CD4-positive, alpha-beta T cell treated with Interleukin-15 for 1 hour (primary cell): ENCODE measurements around the gene SLFN11.
A peak's percentile ranks its signal among the peaks of the same experiment; 100 is the strongest.
"Not testable (repeated sequence)": the region's sequence is repeated elsewhere in the genome, so short reads cannot be mapped to it uniquely, and the experiment has no call there.

Experiments used
- DNase-seq: peaks from one replicate; pipeline ENCODE4 v3.0.0-alpha.2; 2020

SLFN11 gene

GRCh38 chr17:35359398-35359797, 14.0 kb downstream of the SLFN11 start:
- DNase-seq, result no peak

GRCh38 chr17:35352284-35352683, 21.1 kb downstream of the SLFN11 start:
- no peak for DNase-seq

DNA sequence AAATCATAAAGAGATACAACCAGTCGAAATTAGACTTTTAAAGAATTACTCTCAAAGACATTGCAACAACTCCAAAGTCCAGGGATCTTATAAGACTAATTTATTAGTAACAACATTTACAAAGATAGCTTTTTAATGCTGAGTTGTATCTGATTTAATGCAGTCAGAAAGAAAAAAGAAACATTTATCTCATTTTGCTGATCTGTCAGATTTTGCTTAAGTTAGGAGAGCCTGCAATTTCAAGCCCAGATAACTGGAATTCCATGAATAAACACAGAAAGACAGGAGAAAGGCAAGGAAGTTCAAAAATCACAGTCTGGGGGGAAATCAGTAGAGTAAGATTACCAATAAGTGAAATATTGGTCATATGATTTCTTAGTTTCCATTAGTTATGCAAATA, 22.9 kb downstream of the SLFN11 start:
- no peak for DNase-seq

- DNase-seq, result peak; percentile 62
These were observed 27.3 kb downstream of the SLFN11 start for GRCh38 chr17:35345926-35346771.

- DNase-seq, result no peak
These were observed 27.9 kb downstream of the SLFN11 start for GRCh38 chr17:35345445-35345925.

GRCh38 chr17:35344262-35344661, 29.2 kb downstream of the SLFN11 start:
- DNase-seq, result no peak

DNA sequence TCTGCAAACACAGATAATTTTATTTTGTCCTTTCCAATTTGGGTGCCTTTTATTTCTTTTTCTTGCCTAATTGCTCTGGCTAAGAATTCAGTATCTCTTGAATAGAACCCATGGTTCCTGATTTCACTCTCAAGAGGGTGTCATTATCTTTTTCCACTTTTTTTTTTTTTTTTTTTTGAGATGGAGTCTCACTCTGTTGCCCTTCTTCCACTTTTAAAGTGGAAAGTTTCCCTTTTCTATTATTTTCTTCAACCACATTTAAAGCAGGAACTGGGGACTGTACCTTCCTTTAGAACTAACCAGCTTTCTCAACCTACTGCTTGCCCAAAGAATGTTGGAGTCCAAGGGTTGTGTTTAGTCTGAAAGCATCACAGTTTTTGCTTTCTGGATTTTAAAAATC, 31.1 kb downstream of the SLFN11 start:
- DNase-seq, result no peak

GRCh38 chr17:35341411-35341992, 31.9 kb downstream of the SLFN11 start:
- DNase-seq, result peak; percentile 30

DNA sequence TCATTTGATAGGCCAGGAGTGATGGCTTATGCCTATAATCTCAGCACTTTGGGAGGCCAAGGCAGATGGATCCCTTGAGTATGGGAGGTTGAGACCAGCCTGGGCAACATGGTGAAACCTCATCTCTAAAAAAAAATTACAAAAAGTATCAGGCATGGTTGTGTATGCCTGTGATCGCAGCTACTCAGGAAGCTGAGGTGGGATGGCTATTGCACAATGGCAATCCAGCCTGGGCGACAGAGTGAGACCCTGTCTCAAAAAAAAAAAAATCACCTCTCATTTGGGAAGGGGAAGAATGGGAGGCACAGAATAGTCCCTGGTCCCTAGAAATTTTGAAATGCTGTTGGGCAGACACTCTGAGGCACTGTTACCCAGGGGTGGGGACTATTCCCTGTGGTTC, 35.2 kb downstream of the SLFN11 start:
- DNase-seq, result no peak

DNA sequence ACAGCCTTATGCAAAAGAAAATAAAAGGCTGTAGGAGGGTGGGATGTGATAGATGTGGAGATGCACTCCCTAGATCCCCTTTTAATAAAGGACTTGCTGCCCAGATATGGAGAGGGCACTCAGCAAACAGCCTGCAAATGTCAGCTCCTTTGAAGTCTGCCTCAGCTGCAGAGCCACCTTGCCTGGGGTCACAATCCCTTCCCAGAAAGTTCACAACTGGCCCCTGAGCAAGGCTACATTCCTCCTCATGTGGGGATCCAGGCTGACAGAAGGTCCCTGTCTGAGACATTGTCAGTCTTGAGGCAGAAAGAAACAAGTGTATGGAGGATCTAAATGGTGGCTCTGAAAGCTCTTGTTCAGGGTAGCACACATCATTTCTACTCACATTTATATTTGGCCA, 36.1 kb downstream of the SLFN11 start:
- no peak for DNase-seq

GRCh38 chr17:35333578-35333977, 39.8 kb downstream of the SLFN11 start:
- not testable (repeated sequence) for DNase-seq

- DNase-seq, result no peak
These were observed 50.7 kb downstream of the SLFN11 start for GRCh38 chr17:35322749-35323148.

- DNase-seq, result no peak
These were observed 57.5 kb downstream of the SLFN11 start for GRCh38 chr17:35315971-35316370.

GRCh38 chr17:35315283-35315682, 58.1 kb downstream of the SLFN11 start:
- DNase-seq, result no peak

DNA sequence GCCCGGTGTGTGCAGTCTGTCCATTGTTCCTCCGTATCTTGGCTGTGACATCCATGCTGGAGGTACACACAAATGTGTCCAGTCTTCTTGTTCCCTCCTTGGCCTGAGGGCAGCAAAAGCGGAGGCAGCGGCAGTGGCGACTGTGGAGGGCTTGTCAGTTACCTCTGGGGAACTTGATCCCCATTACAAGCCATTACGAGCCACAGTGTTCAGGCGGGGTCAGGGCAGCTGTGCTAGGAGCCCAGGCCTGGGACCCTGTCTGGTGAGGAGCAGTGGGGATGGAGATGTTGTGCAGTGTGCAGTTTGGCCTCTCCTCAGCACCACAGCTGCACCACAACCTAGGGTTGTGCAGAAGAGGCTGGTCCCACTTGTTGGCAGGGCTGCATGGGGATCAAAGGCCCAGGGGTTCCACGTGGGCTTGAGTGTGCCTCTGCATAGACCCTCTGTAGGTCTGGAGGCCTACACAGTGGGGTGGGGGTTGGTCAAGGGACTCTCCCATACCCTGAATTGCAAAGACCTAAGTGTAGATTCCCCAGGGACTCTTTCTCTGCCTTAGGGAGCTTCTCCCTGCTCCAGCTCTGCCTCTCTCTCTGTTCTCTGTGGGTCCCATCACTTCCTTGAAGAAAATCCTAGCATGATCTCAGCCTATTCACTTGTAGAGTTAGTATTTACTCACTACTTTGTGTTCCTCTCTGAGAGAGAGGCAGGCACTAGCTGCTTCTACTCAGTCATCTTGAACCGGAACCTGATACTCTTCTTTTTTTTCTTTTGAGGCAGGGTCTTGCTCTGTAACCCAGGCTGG, 58.8 kb downstream of the SLFN11 start:
- no peak for DNase-seq

DNA sequence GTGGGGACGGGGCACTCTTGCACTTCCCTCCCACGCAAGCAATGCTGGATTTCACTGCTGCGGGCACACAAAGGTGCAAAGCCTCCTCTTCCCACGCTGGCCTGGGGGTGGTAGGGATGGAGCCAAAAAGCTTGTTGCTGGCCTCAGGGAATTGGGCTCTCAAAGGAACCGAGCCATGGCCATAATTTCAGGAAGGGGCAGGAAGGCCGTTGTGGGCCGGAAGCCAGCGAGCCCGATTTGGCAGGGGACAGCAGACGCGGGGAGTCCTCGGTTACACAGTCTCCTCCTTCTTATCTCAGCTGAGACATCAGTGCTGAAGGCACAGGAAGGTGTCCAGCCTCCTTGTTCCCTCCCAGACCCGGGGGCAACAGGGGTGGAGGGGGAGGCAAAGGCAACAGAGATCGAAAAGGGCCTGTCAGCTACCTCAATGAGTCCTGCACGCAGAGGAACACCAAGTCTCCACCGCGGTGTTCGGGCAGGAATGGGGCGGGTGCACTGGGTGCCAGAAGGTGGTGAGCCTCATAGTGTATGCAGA, 59.5 kb downstream of the SLFN11 start:
- DNase-seq, result no peak

DNA sequence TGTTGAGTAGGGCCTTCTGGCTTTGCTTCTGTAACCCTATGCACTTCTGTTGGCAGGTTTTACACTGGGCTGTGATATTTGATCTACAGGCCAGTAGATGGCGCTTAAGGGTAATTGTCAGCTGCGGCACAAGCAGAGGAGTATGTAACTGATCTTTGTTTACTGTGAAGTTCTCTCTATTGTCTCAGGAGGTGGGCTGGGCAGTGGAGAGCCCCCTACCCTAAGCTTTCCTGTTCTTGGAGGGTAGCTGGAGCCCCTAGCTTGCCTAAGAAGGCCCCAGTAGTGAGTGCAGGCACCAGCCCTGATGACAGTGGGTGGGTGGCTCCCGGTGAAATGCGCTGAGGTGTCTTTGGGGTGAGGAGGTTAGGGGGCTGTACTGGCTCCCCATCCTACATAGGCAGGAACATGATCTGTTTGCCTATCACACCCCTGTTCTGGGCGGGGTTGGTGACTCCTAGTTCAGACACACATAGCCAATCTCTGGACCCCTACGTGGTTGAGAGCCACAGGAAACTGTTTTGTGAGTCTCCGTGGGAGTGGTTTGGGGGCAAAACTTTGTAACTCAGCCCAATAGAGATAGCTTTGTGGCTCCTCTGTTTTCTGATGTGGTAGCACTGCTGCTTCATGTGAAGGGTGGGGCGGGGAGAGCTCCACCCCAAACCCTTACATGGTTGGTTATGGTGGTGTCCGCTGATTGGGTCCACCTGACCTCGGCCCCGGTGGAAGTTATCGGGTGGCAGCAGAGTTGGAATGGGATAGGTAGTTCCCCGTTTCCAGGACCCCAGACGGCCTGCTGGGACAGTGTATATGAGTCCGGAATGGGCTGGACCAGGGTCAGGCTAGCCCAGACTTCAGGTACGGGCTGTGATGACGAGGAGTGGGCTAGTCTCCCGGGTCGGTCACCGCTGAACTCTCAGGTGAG, 60.4 kb downstream of the SLFN11 start:
- DNase-seq, result peak; percentile 92

GRCh38 chr17:35312346-35312745, 61.1 kb downstream of the SLFN11 start:
- no peak for DNase-seq

DNA sequence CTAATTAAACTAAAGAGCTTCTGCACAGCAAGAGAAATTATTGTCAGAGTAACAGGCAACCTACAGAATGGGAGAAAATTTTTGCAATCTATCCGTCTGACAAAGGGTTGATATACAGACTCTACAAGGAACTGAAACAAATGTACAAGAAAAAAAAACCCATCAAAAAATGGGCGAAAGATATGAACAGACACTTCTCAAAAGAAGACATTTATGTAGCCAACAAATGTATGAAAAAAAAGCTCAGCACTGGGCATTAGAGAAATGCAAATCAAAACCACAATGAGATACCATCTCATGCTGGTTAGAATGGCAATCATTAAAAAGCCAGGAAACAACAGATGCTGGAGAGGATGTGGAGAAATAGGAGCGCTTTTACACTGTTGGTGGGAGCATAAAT, 64.1 kb downstream of the SLFN11 start:
- DNase-seq, result not testable (repeated sequence)
